PC-3 (cell line): ENCODE measurements around the gene PRTG. TPM values are rescaled to one million over a fixed set of nuclear protein-coding genes. Genes with fewer than 3 reads are reported as not detected.

Source experiments
- ATAC-seq: fragments of 200-7000 bp; cut with Tn5 transposase; 2 replicates; pipeline ENCODE4 v1.9.1; 2020; ENCODE audit warnings: mild to moderate bottlenecking, moderate library complexity
- BruUV-seq: library from RNA; stranded (reverse); fragments of 400-500 nt; replicated peaks from 2 replicates; lab custom pipeline; 2021; lab: Mats Ljungman, UMichigan
- CTCF ChIA-PET: fragments of 300-600 bp; sonication (Branson Sonifier 250); formaldehyde crosslinking; loops from one replicate; lab custom pipeline; 2022; ENCODE audit warnings: antibody characterized with exemption; lab: Charles Lee
- POLR2A ChIA-PET: fragments of 300-600 bp; sonication (Branson Sonifier 250); formaldehyde crosslinking; loops from one replicate; lab custom pipeline; 2022; ENCODE audit warnings: antibody characterized with exemption; ENCODE audit not compliant: unreplicated experiment; lab: Charles Lee
- DNase-seq: peaks from one replicate; pipeline ENCODE4 v3.0.0-alpha.2; 2015
- H2AFZ ChIP-seq: fragments of 300-600 bp; sonication (generic); 2 replicates; pipeline ENCODE4 v1.6.0; 2016; ENCODE audit warnings: antibody characterized with exemption, low read length
- H3F3A ChIP-seq: fragments of 300-600 bp; sonication (generic); one replicate; pipeline ENCODE4 v1.6.0; 2017; ENCODE audit warnings: antibody characterized with exemption, low read length, control low read depth, mild to moderate bottlenecking; ENCODE audit not compliant: unreplicated experiment
- H3K27ac ChIP-seq: fragments of 300-600 bp; sonication (generic); 2 replicates; pipeline ENCODE4 v1.5.1; 2016; ENCODE audit warnings: mild to moderate bottlenecking, low read length
- H3K27me3 ChIP-seq: fragments of 300-600 bp; sonication (generic); 2 replicates; pipeline ENCODE4 v1.6.1; 2016; ENCODE audit warnings: low read length, mixed read lengths
- H3K36me3 ChIP-seq: fragments of 300-600 bp; sonication (generic); 2 replicates; pipeline ENCODE4 v1.6.1; 2016; ENCODE audit warnings: low read depth, mixed run types, low read length, mixed read lengths
- H3K4me1 ChIP-seq: fragments of 300-600 bp; sonication (generic); 2 replicates; pipeline ENCODE4 v1.5.1; 2016; ENCODE audit warnings: low read length; ENCODE audit not compliant: insufficient read depth
- H3K4me2 ChIP-seq: fragments of 300-600 bp; sonication (generic); 2 replicates; pipeline ENCODE4 v1.6.0; 2016; ENCODE audit warnings: low read length
- H3K4me3 ChIP-seq: fragments of 300-600 bp; sonication (generic); 2 replicates; pipeline ENCODE4 v1.5.1; 2016; ENCODE audit warnings: mild to moderate bottlenecking, low read length, mixed read lengths
- H3K79me2 ChIP-seq: fragments of 300-600 bp; sonication (generic); 2 replicates; pipeline ENCODE4 v1.6.1; 2017; ENCODE audit warnings: low read length, mixed read lengths
- H3K9ac ChIP-seq: fragments of 300-600 bp; sonication (generic); 2 replicates; pipeline ENCODE4 v1.6.0; 2016; ENCODE audit warnings: mild to moderate bottlenecking, low read length
- H3K9me2 ChIP-seq: fragments of 300-600 bp; sonication (generic); replicated peaks from 2 replicates; pipeline ENCODE4 v1.6.1; 2016; ENCODE audit warnings: mixed run types, low read length, mixed read lengths
- H3K9me3 ChIP-seq: fragments of 300-600 bp; sonication (generic); 2 replicates; pipeline ENCODE4 v1.6.1; 2016; ENCODE audit warnings: low read length, mixed read lengths
- H4K20me1 ChIP-seq: fragments of 300-600 bp; sonication (generic); 2 replicates; pipeline ENCODE4 v1.6.1; 2016; ENCODE audit warnings: low read length, mixed read lengths
- EZH2 ChIP-seq: fragments of 300-600 bp; sonication (generic); IDR thresholded peaks from one replicate; pipeline ENCODE4 v1.6.1; 2017; ENCODE audit warnings: antibody characterized with exemption, mild to moderate bottlenecking, low read length; ENCODE audit not compliant: unreplicated experiment
- EZH2phosphoT487 ChIP-seq: fragments of 300-600 bp; sonication (generic); IDR thresholded peaks from 2 replicates; pipeline ENCODE4 v1.6.1; 2018; ENCODE audit warnings: mild to moderate bottlenecking, antibody characterized with exemption, low read length, borderline replicate concordance
- intact Hi-C: fragments of 100-400 bp; cut with micrococcal nuclease; formaldehyde crosslinking; loops from 2 replicates; pipeline ENCODE4 v1.9.0; 2023
- total RNA-seq: library from RNA; depleted of rRNA; stranded (reverse); fragments of >200 nt; gene quantifications from 2 replicates; pipeline ENCODE4 v1.2.3, GENCODE V29; 2014
- TF ChIP-seq, protein P1 (sequence below): fragments of 300-600 bp; sonication (generic); conservative IDR thresholded peaks from 2 replicates; pipeline ENCODE4 v1.5.1; 2017; ENCODE audit warnings: antibody characterized with exemption, low read depth, mild to moderate bottlenecking, low read length

PRTG gene
- total RNA-seq, 1 experiment from 2014 or later = 5.2 TPM

GRCh38 chr15:55784286-55784685, 41.3 kb upstream of the PRTG start:
- Histone ChIP-seq H4K20me1 (no peaks in the 10 kb centered on the region), H3K27me3 (no peaks in the 10 kb centered on the region), H3K27ac (no peak overlapping the region), H3F3A (no peaks in the 10 kb centered on the region), H2AFZ (no peak overlapping the region), H3K79me2 (no peaks in the 10 kb centered on the region), H3K36me3 (no peaks in the 10 kb centered on the region), H3K4me3 (no peak overlapping the region), H3K9ac (no peak overlapping the region), H3K9me3 (no peaks in the 10 kb centered on the region), H3K9me2 (no peaks in the 10 kb centered on the region), H3K4me2 (no peak overlapping the region), H3K4me1 (no peaks in the 10 kb centered on the region)
- ATAC-seq = no peak
- DNase-seq = no peak
- CTCF ChIA-PET = no interaction called here
- no TSS peak for BruUV-seq
- intact Hi-C loops = no loop called here
- TF ChIP-seq EZH2phosphoT487 (no peak), EZH2 (no peak)
- TF ChIP-seq, protein P1, sequence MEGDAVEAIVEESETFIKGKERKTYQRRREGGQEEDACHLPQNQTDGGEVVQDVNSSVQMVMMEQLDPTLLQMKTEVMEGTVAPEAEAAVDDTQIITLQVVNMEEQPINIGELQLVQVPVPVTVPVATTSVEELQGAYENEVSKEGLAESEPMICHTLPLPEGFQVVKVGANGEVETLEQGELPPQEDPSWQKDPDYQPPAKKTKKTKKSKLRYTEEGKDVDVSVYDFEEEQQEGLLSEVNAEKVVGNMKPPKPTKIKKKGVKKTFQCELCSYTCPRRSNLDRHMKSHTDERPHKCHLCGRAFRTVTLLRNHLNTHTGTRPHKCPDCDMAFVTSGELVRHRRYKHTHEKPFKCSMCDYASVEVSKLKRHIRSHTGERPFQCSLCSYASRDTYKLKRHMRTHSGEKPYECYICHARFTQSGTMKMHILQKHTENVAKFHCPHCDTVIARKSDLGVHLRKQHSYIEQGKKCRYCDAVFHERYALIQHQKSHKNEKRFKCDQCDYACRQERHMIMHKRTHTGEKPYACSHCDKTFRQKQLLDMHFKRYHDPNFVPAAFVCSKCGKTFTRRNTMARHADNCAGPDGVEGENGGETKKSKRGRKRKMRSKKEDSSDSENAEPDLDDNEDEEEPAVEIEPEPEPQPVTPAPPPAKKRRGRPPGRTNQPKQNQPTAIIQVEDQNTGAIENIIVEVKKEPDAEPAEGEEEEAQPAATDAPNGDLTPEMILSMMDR = no peak
- POLR2A ChIA-PET = no interaction called here

DNA sequence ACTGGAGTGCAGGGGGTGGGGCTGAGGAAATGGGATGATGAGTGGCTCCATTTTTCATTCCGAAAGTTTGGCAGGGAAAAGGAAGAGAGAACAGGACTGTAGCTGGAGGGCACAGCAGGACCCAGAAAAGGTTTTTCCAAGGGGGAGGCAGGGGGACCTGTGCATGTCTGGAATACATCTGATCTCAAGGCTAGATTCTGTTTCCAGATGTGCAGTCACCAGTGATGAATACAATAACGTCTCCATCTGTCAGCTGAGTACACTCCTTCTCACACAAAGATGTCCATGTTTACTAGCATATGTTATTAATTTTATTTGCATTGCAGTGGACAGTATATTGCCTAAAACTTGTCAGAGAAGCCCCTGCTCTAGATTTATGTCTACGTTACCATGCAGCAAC, 39.9 kb upstream of the PRTG start:
- no peaks in the 10 kb centered on the region for H3K27me3 ChIP-seq
- H3K9me3 ChIP-seq = no peaks in the 10 kb centered on the region
- H3K36me3 ChIP-seq = no peaks in the 10 kb centered on the region
- H3K27ac ChIP-seq = no peak overlapping the region
- TF ChIP-seq EZH2 (no peak), EZH2phosphoT487 (no peak)
- TF ChIP-seq, protein P1 = no peak
- ChIA-PET POLR2A (interaction anchor here (0.7 kb wide), 1 partner anchor 81 kb away, joined by 3 read pairs; no protein-coding TSS in a partner anchor), CTCF (no interaction called here)
- H3K4me3 ChIP-seq = no peak overlapping the region
- no peaks in the 10 kb centered on the region for H3K9me2 ChIP-seq
- H3K9ac ChIP-seq = no peak overlapping the region
- H3K4me2 ChIP-seq = no peak overlapping the region
- ATAC-seq (no peak), DNase-seq (no peak)
- no peaks in the 10 kb centered on the region for H3F3A ChIP-seq
- H3K79me2 ChIP-seq = no peaks in the 10 kb centered on the region
- no peak overlapping the region for H2AFZ ChIP-seq
- H4K20me1 ChIP-seq = no peaks in the 10 kb centered on the region
- intact Hi-C loops = no loop called here
- BruUV-seq = no TSS peak
- no peaks in the 10 kb centered on the region for H3K4me1 ChIP-seq

- DNase-seq = no peak
- Histone ChIP-seq H3K4me1 (no peaks in the 10 kb centered on the region), H3K36me3 (no peaks in the 10 kb centered on the region), H3K27me3 (no peaks in the 10 kb centered on the region), H3K79me2 (no peaks in the 10 kb centered on the region), H4K20me1 (no peaks in the 10 kb centered on the region), H2AFZ (no peak overlapping the region), H3K4me2 (no peak overlapping the region), H3K9me2 (no peaks in the 10 kb centered on the region), H3K27ac (no peak overlapping the region), H3F3A (no peaks in the 10 kb centered on the region), H3K9me3 (no peaks in the 10 kb centered on the region), H3K9ac (no peak overlapping the region), H3K4me3 (no peak overlapping the region)
- TF ChIP-seq EZH2phosphoT487 = no peak
- TF ChIP-seq EZH2 = no peak
- TF ChIP-seq, protein P1 = no peak
- ATAC-seq = no peak
- intact Hi-C loops = no loop called here
- ChIA-PET POLR2A (no interaction called here), CTCF (no interaction called here)
- BruUV-seq = no TSS peak
Measured at GRCh38 chr15:55780292-55780691, 37.3 kb upstream of the PRTG start.
